Bronchial epithelial cell (primary cell): Measurements from ENCODE around the gene HPX. TPM values are rescaled to one million over a fixed set of nuclear protein-coding genes. Genes with fewer than 3 reads are reported as not detected.

Experiments used
- DNase-seq: peaks from one replicate; pipeline ENCODE4 v3.0.0-alpha.2; 2010; ENCODE audit warnings: low read depth
- FAIRE-seq: peaks from 2 replicates; lab custom pipeline; 2011; peaks lifted over from hg19 to GRCh38; lab: Jason Lieb, UNC
- H3K27me3 ChIP-seq: 2 replicates; pipeline ENCODE4 v1.5.1; 2011; ENCODE audit warnings: low read length; ENCODE audit not compliant: control insufficient read depth, insufficient read depth
- H3K36me3 ChIP-seq: 2 replicates; pipeline ENCODE4 v1.5.1; 2011; ENCODE audit warnings: low read length; ENCODE audit not compliant: control insufficient read depth, insufficient read depth
- H3K4me3 ChIP-seq: 2 replicates; pipeline ENCODE4 v1.5.1; 2011; ENCODE audit warnings: mild to moderate bottlenecking, low read depth, low read length, control low read depth
- CTCF ChIP-seq: IDR thresholded peaks from 2 replicates; pipeline ENCODE4 v1.5.1; 2011; ENCODE audit warnings: mild to moderate bottlenecking, moderate library complexity, low read length, control low read depth, inconsistent platforms; ENCODE audit not compliant: insufficient read depth, severe bottlenecking
- total RNA-seq: library from RNA; depleted of rRNA; stranded (reverse); fragments of >200 nt; gene quantifications from 2 replicates; pipeline ENCODE4 v1.2.1, GENCODE V29; 2014

Gene HPX
- total RNA-seq, 1 donor from 2014 or later, result 0.26 TPM

- Histone ChIP-seq H3K4me3 (no peak overlapping the region), H3K27me3 (peaks cover 4% of the 10 kb centered on the region), H3K36me3 (no peaks in the 10 kb centered on the region)
- DNase-seq (no peak), FAIRE-seq (no peak)
- TF ChIP-seq CTCF, result no peak
These were observed 13.3 kb downstream of the HPX start for GRCh38 chr11:6427516-6427915.

GRCh38 chr11:6420677-6421076 is 20.1 kb downstream of the HPX start:
- H3K27me3 ChIP-seq, result peaks cover 6% of the 10 kb centered on the region
- FAIRE-seq (no peak), DNase-seq (no peak)
- H3K4me3 ChIP-seq, result no peak overlapping the region
- H3K36me3 ChIP-seq, result no peaks in the 10 kb centered on the region
- TF ChIP-seq CTCF, result no peak

GRCh38 chr11:6419009-6419631 is 21.7 kb downstream of the HPX start, which contains the start of gene APBB1:
Gene APBB1 (minus strand): TSS chr11:6419094. CDS start chr11:6411347, 7,747 bp downstream.
- H3K36me3 ChIP-seq, result no peaks in the 10 kb centered on the region
- H3K27me3 ChIP-seq, result peaks cover 6% of the 10 kb centered on the region
- peak within 1 kb of the TSS; percentile 56 for H3K4me3 ChIP-seq
- DNase-seq (no peak), FAIRE-seq (no peak)
- no peak for TF ChIP-seq CTCF

- H3K27me3 ChIP-seq, result peaks cover 6% of the 10 kb centered on the region
- FAIRE-seq, result no peak
- no peak for TF ChIP-seq CTCF
- peak overlapping the region; percentile 56 for H3K4me3 ChIP-seq
- DNase-seq, result no peak
- no peaks in the 10 kb centered on the region for H3K36me3 ChIP-seq
These were observed 22.2 kb downstream of the HPX start for GRCh38 chr11:6418557-6419008.

- DNase-seq (no peak), FAIRE-seq (no peak)
- no peak overlapping the region for H3K4me3 ChIP-seq
- H3K36me3 ChIP-seq, result no peaks in the 10 kb centered on the region
- H3K27me3 ChIP-seq, result peaks cover 6% of the 10 kb centered on the region
- TF ChIP-seq CTCF, result no peak
These were observed 22.8 kb downstream of the HPX start for GRCh38 chr11:6417907-6418556.
